ENCODE data around the gene RBMS1. TPM values are rescaled to one million over a fixed set of nuclear protein-coding genes. Genes with fewer than 3 reads are reported as not detected.

RBMS1 gene
- total RNA-seq, 2 donors from 2014 or later, result 18.8 to 22.8 TPM

DNA sequence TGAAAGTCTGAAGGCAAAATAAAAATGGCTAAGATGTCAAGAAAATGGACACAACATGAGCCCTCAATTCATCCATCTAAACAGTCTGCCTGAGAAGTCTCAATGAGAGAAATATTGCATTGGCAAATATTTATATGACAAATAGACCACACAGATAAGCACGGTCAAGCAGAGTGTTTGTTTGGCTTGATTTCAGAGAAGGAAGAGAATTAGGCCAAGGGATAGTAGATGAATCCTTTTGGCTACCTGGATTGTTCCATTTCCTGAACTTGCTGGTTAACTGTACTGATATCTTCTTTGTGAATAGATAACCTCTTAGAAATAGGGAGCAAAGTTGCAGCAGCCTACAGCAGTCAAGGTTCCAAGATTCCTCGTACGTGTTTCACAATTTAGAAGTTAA is 129.6 kb downstream of the RBMS1 start:
- Histone ChIP-seq H3K4me3 (no peak overlapping the region), H3K9me3 (no peaks in the 10 kb centered on the region), H3K27me3 (replicated peaks; ENCODE audit: insufficient read depth) (no peaks in the 10 kb centered on the region), H3K36me3 (no peaks in the 10 kb centered on the region), H3K27ac (no peak overlapping the region), H3K4me1 (replicated peaks) (no peaks in the 10 kb centered on the region)
- DNase-seq (ENCODE audit: low spot score), result no peak
- 49% methylated on average over 3 of the region's 3 CpGs for WGBS
- TF ChIP-seq POLR2AphosphoS5 (IDR thresholded peaks at IDR 0.05), result no peak
- TF ChIP-seq, protein P1, sequence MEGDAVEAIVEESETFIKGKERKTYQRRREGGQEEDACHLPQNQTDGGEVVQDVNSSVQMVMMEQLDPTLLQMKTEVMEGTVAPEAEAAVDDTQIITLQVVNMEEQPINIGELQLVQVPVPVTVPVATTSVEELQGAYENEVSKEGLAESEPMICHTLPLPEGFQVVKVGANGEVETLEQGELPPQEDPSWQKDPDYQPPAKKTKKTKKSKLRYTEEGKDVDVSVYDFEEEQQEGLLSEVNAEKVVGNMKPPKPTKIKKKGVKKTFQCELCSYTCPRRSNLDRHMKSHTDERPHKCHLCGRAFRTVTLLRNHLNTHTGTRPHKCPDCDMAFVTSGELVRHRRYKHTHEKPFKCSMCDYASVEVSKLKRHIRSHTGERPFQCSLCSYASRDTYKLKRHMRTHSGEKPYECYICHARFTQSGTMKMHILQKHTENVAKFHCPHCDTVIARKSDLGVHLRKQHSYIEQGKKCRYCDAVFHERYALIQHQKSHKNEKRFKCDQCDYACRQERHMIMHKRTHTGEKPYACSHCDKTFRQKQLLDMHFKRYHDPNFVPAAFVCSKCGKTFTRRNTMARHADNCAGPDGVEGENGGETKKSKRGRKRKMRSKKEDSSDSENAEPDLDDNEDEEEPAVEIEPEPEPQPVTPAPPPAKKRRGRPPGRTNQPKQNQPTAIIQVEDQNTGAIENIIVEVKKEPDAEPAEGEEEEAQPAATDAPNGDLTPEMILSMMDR (IDR thresholded peaks at IDR 0.05), result no peak
- TF ChIP-seq POLR2A (IDR thresholded peaks at IDR 0.05), result no peak
- intact Hi-C loops (cut with DNase I), result no loop called here

- Histone ChIP-seq H3K9me3 (no peaks in the 10 kb centered on the region), H3K36me3 (no peaks in the 10 kb centered on the region), H3K4me1 (replicated peaks) (no peaks in the 10 kb centered on the region), H3K27me3 (replicated peaks; ENCODE audit: insufficient read depth) (no peaks in the 10 kb centered on the region), H3K4me3 (no peak overlapping the region), H3K27ac (no peak overlapping the region)
- no peak for TF ChIP-seq POLR2A (IDR thresholded peaks at IDR 0.05)
- TF ChIP-seq, protein P1 (IDR thresholded peaks at IDR 0.05), result no peak
- no peak for TF ChIP-seq POLR2AphosphoS5 (IDR thresholded peaks at IDR 0.05)
- DNase-seq (ENCODE audit: low spot score), result no peak
- intact Hi-C loops (cut with DNase I), result no loop called here
- 77% methylated on average over 4 of the region's 4 CpGs for WGBS
These were observed 130.6 kb downstream of the RBMS1 start for GRCh38 chr2:160363055-160363454.

DNA sequence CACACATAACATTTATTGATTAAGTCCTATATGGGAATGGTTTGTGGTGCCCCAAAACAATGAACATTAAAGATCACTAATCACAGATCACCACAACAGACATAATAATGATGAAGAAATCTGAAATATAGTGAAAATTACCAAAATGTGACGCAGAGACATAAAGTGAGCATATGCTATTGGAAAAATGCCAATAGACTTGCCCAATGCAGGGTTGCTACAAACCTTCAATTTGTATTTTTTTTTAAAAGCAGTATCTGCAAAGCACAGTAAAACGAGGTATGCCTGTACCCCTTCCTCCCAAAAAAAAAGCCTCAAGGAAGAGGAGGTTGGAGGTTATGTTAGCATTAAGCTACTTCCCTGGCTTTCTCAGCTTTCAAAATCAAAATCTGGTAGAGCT is 131.1 kb downstream of the RBMS1 start:
- no peaks in the 10 kb centered on the region for H3K27me3 ChIP-seq (replicated peaks; ENCODE audit: insufficient read depth)
- H3K36me3 ChIP-seq, result no peaks in the 10 kb centered on the region
- no peak overlapping the region for H3K27ac ChIP-seq
- intact Hi-C loops (cut with DNase I), result no loop called here
- no peak overlapping the region for H3K4me3 ChIP-seq
- DNase-seq (ENCODE audit: low spot score), result no peak
- WGBS, result 88% methylated on average over 2 of the region's 2 CpGs
- H3K4me1 ChIP-seq (replicated peaks), result no peaks in the 10 kb centered on the region
- TF ChIP-seq POLR2A (IDR thresholded peaks at IDR 0.05), result no peak
- TF ChIP-seq, protein P1 (IDR thresholded peaks at IDR 0.05), result no peak
- no peak for TF ChIP-seq POLR2AphosphoS5 (IDR thresholded peaks at IDR 0.05)
- no peaks in the 10 kb centered on the region for H3K9me3 ChIP-seq

- WGBS, result 84% methylated on average over 4 of the region's 4 CpGs
- intact Hi-C loops (cut with DNase I), result no loop called here
- no peaks in the 10 kb centered on the region for H3K27me3 ChIP-seq (replicated peaks; ENCODE audit: insufficient read depth)
- H3K9me3 ChIP-seq, result no peaks in the 10 kb centered on the region
- no peaks in the 10 kb centered on the region for H3K36me3 ChIP-seq
- no peak overlapping the region for H3K4me3 ChIP-seq
- TF ChIP-seq, protein P1 (IDR thresholded peaks at IDR 0.05), result no peak
- no peak for TF ChIP-seq POLR2AphosphoS5 (IDR thresholded peaks at IDR 0.05)
- TF ChIP-seq POLR2A (IDR thresholded peaks at IDR 0.05), result no peak
- H3K27ac ChIP-seq, result no peak overlapping the region
- no peak for DNase-seq (ENCODE audit: low spot score)
- H3K4me1 ChIP-seq (replicated peaks), result no peaks in the 10 kb centered on the region
These were observed 131.6 kb downstream of the RBMS1 start for GRCh38 chr2:160362018-160362417.

DNA sequence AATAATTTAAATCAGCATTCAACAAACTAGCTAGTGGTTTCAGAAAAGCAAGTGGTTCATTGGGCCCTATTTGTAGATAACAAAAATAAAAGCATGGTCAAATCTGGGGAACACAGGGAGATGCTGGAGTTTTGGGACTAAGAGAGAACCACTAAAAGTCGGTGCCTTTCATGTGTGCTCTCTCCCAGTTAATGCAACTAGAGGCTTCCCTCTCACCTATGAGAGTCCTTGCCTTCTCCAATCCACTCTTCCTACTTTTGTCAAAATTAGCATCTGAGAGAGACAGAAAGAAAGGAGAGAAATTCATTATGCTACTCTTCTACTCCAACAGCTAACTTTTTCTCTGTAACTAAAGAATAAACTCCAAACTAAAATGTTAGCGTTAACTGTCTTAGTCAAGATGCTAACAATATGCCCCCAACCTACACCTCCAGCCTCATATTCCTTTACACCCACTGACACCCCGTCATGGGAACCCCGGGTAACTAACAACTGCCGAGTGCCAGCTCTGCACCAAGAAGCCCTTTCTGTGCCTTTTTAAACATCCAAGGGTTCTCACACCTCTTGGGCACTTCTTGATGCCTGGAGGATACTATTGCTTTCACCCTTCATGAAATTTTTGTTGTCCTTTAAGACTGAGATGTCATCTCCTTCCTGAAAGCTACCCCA is 133.4 kb downstream of the RBMS1 start:
- TF ChIP-seq POLR2AphosphoS5 (IDR thresholded peaks at IDR 0.05) (no peak), POLR2A (IDR thresholded peaks at IDR 0.05) (no peak)
- TF ChIP-seq, protein P1 (IDR thresholded peaks at IDR 0.05), result no peak
- H3K27ac ChIP-seq, result no peak overlapping the region
- 86% methylated on average over 5 of the region's 5 CpGs for WGBS
- intact Hi-C loops (cut with DNase I), result no loop called here
- no peak for DNase-seq (ENCODE audit: low spot score)
- no peaks in the 10 kb centered on the region for H3K36me3 ChIP-seq
- H3K4me3 ChIP-seq, result no peak overlapping the region
- no peaks in the 10 kb centered on the region for H3K27me3 ChIP-seq (replicated peaks; ENCODE audit: insufficient read depth)
- no peaks in the 10 kb centered on the region for H3K4me1 ChIP-seq (replicated peaks)
- no peaks in the 10 kb centered on the region for H3K9me3 ChIP-seq
